Cardiac fibroblast (primary cell): ENCODE data around the gene UBE2K.
"Not testable (repeated sequence)": the region's sequence is repeated elsewhere in the genome, so short reads cannot be mapped to it uniquely, and the experiment has no call there.

Experiments
- DNase-seq, 2 donors: peaks; one replicate each; pipeline versions ENCODE4 v3.0.0 to v3.0.0-alpha.2; 2010; ENCODE audit warnings: low read depth in 2 of 2
- H3K4me3 ChIP-seq, 2 donors: replicated peaks in 1 of 2; 1 replicate in 1 of 2; 2 replicates in 1 of 2; pipeline ENCODE4 v1.5.1; 2011; ENCODE audit warnings: low read depth in 2 of 2, low read length in 2 of 2, mild to moderate bottlenecking in 2 of 2, moderate library complexity in 1 of 2
- CTCF ChIP-seq: IDR thresholded peaks from one replicate; pipeline ENCODE4 v1.5.1; 2011; ENCODE audit warnings: low read depth, mild to moderate bottlenecking, low read length, inconsistent platforms

Gene UBE2K

GRCh38 chr4:39667706-39668105, 30.2 kb upstream of the UBE2K start:
- H3K4me3 ChIP-seq, result no peak overlapping the region
- no peak for DNase-seq
- no peak for TF ChIP-seq CTCF

DNA sequence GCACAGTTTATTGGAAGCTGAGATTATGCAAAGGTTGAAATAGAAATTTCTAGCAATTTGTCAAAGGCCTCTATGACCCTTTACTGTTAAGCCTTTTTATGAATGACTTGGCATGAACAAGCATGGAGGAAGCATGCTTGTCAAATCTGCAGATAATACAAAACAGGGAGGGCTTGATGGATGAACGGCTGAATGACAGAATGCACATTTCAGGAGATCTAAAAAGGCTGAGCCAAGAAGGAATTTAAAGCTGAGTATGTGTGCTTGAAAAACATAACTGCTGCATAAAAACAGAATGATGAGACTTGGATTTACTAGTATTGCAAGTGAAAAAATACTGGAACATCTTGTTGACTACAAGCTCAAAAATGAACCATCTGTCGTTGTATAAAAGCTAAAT, 29.0 kb upstream of the UBE2K start:
- no peak overlapping the region for H3K4me3 ChIP-seq
- TF ChIP-seq CTCF, result no peak
- DNase-seq, result no peak

GRCh38 chr4:39670296-39670695, 27.6 kb upstream of the UBE2K start:
- not testable (repeated sequence) for H3K4me3 ChIP-seq, DNase-seq

GRCh38 chr4:39675681-39676080, 22.3 kb upstream of the UBE2K start:
- not testable (repeated sequence) for DNase-seq, H3K4me3 ChIP-seq

GRCh38 chr4:39681003-39681402, 16.9 kb upstream of the UBE2K start:
- not testable (repeated sequence) for H3K4me3 ChIP-seq, DNase-seq

DNA sequence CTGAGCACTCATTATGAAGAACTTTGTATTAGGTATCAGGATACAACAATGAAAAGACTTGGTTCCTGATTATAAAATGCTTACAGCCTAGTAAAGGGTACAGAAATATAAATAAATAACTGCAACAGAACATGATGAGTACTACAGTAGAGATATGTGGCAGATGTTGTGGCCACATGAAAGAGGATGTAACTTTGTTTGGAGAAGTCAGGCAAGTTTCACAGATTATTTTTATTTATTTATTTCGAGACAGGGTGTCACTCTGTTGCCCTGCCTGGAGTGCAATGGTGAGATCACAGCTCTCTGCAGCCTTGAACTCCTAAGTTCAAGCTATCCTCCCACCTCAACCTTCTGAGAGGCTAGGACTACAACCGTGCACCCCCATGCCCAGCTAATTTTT, 15.8 kb upstream of the UBE2K start:
- H3K4me3 ChIP-seq, result no peak overlapping the region
- no peak for DNase-seq
- no peak for TF ChIP-seq CTCF

DNA sequence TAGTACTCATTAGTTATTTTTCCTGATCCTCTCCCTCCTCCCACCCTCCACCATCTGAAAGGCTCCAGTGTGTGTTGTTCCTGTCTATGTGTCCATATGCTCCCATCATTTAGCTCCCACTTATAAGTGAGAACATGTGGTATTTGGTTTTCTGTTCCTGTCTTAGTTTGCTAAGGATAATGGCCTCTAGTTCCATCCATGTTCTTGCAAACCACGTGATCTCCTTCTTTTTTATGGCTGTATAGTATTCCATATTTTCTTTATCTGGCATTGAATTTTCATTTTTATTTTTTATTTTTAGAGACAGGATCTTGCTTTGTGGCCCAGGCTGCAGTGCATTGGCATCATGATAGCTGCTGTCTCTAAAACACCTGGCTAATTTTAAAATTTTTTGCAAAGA, 11.9 kb upstream of the UBE2K start:
- no peak for TF ChIP-seq CTCF
- no peak for DNase-seq
- H3K4me3 ChIP-seq, result no peak overlapping the region

GRCh38 chr4:39687014-39687413, 10.9 kb upstream of the UBE2K start:
- no peak for DNase-seq
- no peak overlapping the region for H3K4me3 ChIP-seq

More at GRCh38 chr4:39687014-39687413, 10.9 kb upstream of the UBE2K start:
- no peak for TF ChIP-seq CTCF
